ENCODE results near the gene ARID1B. TPM values are rescaled to one million over a fixed set of nuclear protein-coding genes. Genes with fewer than 3 reads are reported as not detected.

ARID1B gene
- total and polyA plus RNA-seq, 2 of the 13 experiments (the other 11 are each of a cell fraction or from before 2014, with no cell fraction given), result 20.1 to 32.6 TPM

DNA sequence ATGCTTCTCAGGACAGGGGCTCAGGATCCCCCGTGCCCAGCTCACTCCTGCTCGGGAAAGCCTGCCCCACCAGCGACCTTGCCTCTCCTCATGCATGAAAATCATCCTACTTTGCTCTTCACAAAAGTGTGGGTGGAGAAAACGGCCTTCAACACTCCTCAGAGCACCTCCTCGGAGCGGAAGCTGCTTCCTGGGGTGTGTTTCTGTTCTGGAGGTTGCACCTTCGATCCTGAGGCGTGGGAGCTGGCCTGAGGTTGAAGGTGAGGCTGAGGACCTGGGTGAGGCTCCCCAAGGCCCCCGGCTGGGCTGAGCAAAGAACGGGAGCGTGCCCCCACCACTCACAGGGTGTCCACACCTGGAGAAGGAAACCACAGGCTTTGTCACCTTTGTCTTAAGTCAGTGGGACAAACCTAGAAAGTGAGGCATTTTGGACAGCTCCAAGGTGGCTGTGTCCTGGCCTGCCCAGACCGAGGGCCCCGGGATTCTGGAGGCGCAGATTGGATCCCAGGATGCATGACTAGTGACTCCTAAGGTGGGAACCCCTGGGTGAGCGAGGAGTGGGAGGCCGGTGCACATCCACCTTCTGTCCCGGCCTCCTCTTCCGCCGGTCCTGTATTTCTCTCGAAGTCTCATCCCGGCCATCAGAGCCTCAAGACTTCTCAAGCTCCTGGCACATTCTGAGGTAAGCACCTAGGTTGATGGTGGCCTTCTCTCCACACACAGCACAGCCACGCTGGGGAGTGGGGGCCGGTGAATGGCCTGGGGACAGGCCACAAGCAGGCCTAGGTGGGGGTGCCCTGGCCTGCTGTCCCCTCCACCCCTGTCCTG, 441.4 kb downstream of the ARID1B start:
- H4K20me1 ChIP-seq (ENCODE audit: insufficient read depth, low read length), result no peaks in the 10 kb centered on the region
- H3K4me2 ChIP-seq (ENCODE audit: low read depth, low read length), result peak overlapping the region; percentile 11; the same call in 1 of the 2 replicates
- intact Hi-C loops (cut with micrococcal nuclease; ENCODE audit: unreplicated experiment), result no loop called here
- H2AFZ ChIP-seq (ENCODE audit: low read length), result no peak overlapping the region
- H3K4me1 ChIP-seq (ENCODE audit: insufficient read depth, low read length), result peaks cover 23% of the 10 kb centered on the region
- no peaks in the 10 kb centered on the region for H3K79me2 ChIP-seq (ENCODE audit: insufficient read depth, low read length)
- H3K9me3 ChIP-seq (ENCODE audit: low read length), result no peaks in the 10 kb centered on the region
- peaks cover 8 to 38% of the 10 kb centered on the region in 2 experiments; a peak in 3 of 5 replicates for H3K27me3 ChIP-seq (ENCODE audit: control insufficient read depth in 1 of 2, insufficient read depth in 2 of 2, low read length in 2 of 2)
- ChIA-PET CTCF (ENCODE audit: low intra/inter-chr PET ratio, low total read pairs) (no interaction called here), POLR2A (no interaction called here)
- DNase-seq (ENCODE audit: low spot score), result no peak
- WGBS (ENCODE audit: low lambda C conversion rate), result 65% methylated on average over 18 of the region's 23 CpGs
- H3K4me3 ChIP-seq (replicated peaks in 1 of 3; ENCODE audit: insufficient read depth in 1 of 3, low read depth in 2 of 3, low read length in 3 of 3), result peak overlapping the region in 1 of 3 experiments; percentile 24; a peak in 1 of 6 replicates
- ATAC-seq, result peak; percentile 3
- H3K9ac ChIP-seq (ENCODE audit: insufficient read depth, low read depth, low read length), result no peak overlapping the region
- no TSS peak for BruUV-seq (replicated peaks)
- H3K36me3 ChIP-seq (replicated peaks in 1 of 2; ENCODE audit: control insufficient read depth in 1 of 2, insufficient read depth in 2 of 2, low read length in 2 of 2), result no peaks in the 10 kb centered on the region
- in situ Hi-C loops (cut with HindIII; ENCODE audit: extremely low pct_ligation_motif_present, low pct_unique_long_range_greater_than_20kb), result no loop called here
- no peak for FAIRE-seq
- no peak overlapping the region for H3K27ac ChIP-seq (ENCODE audit: extremely low read length, insufficient read depth, low read length)
- TF ChIP-seq BORCS8-MEF2B (CRISPR knock-in tag; IDR thresholded peaks at IDR 0.05) (no peak), RNF2 (conservative IDR thresholded peaks at IDR 0.05; ENCODE audit: low read depth) (no peak), KDM3A (CRISPR knock-in tag; IDR thresholded peaks at IDR 0.05; ENCODE audit: low read depth) (no peak), ZNF343 (CRISPR knock-in tag; IDR thresholded peaks at IDR 0.05) (no peak), RBM39 (IDR thresholded peaks at IDR 0.05; ENCODE audit: low read depth, low read length, poor library complexity, severe bottlenecking) (no peak), SP140L (CRISPR knock-in tag; IDR thresholded peaks at IDR 0.05; ENCODE audit: borderline replicate concordance) (no peak), RBFOX2 (IDR thresholded peaks at IDR 0.05; ENCODE audit: low read depth, low read length) (no peak), SAP130 (CRISPR knock-in tag; IDR thresholded peaks at IDR 0.05; ENCODE audit: low read depth) (no peak), ZNF839 (CRISPR knock-in tag; IDR thresholded peaks at IDR 0.05; ENCODE audit: borderline replicate concordance) (no peak)
